ENCODE data around the gene C19orf38.
"Not testable (repeated sequence)": the region's sequence is repeated elsewhere in the genome, so short reads cannot be mapped to it uniquely, and the experiment has no call there.

The C19orf38 gene

GRCh38 chr19:10852941-10853340 is 4.7 kb downstream of the C19orf38 start:
- no peak for DNase-seq

- DNase-seq: no peak
Observed at GRCh38 chr19:10854350-10855089, 6.3 kb downstream of the C19orf38 start.

GRCh38 chr19:10855879-10856522 is 7.8 kb downstream of the C19orf38 start:
- no peak for DNase-seq

DNA sequence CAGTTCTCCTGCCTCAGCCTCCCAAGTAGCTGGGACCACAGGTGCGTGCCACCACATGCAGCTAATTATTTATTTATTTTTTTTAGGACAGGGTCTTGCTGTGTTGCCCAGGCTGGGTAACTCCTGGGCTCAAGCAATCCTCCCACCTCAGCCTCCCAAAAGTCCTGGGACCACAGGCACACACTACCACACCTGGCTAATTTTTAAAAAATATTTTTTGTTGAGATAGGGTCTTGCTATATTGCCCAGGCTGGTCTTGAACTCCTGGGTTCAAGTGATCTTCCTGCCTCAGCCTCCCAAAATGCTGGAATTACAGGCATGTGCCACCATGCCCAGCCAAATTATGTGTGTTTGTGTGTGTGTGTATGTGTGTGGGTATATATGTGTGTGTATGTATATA is 8.7 kb downstream of the C19orf38 start:
- DNase-seq: not testable (repeated sequence)

GRCh38 chr19:10858204-10858828 is 10.1 kb downstream of the C19orf38 start:
- DNase-seq: no peak

- DNase-seq: no peak
Observed at GRCh38 chr19:10861103-10861651, 13.0 kb downstream of the C19orf38 start.

DNA sequence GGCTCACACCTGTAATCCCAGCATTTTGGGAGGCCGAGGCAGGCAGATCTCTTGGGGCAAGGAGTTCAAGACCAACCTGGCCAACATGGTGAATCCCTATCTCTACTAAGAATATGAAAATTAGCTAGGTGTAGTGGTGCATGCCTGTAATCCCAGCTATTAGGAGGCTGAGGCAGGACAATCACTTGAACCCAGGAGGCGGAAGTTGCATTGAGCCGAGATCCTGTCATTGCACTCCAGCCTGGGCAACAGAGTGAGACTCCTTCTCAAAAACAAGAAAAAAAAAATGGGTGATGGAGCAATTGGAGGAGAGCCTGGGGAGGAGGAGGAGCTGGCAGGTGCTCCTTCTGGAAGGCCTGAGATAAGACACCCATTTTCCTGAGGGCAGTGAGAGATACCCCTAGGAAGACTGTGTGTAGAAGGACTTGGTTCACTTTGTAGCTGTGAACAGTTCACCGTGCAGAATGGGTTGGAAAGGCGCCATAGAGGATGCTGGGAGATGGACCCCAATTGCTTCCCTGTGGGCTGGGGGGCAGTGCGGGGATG is 14.4 kb downstream of the C19orf38 start:
- DNase-seq: no peak

DNA sequence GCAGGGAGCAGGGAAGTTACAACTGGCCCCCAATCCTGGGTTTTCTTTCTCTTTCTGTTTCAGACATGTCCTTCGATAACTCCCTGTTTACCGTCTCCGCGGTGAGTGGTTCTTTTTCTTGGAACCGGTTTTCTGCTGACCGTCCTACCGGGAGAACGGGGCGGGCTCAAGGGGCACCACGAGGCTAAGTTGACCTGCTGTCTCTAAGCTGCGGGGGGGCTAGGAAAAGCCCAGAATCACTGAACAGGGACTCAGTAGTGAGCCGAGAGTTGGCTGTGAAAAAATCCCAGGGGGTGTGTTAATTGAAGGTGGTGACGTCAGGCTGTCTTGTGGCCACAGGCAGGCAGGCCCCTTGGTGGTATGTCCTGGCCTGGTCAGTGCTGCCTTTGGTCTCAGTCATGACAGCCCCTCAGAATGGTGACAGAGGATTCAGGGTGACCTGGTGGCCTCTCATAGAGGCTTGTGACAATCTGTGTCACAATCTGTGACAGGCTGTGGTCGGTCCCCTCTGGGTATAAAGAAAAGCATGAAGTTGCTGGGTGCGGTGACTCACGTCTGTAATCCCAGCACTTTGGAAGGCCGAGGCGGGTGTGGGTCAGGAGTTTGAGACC is 15.0 kb downstream of the C19orf38 start:
- no peak for DNase-seq

DNA sequence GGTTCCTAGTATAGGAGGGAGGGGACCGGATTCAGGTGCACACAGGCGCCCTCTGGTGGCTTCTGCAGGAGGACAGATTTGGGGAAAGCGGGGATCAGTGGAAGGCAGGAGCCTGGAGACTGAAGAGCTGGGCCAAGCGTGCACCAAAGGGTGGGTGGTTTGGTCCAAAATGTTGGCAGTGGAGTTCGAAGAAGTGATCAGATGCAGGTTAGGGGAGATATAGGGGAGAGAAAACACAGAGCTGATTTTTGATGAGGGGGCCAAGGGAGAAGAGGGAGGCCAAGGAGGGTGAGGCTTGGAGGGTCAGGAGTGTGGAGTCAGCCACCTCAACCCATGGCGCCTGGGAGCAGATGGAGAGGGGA is 16.3 kb downstream of the C19orf38 start:
- peak; percentile 53 to 64 for DNase-seq

DNA sequence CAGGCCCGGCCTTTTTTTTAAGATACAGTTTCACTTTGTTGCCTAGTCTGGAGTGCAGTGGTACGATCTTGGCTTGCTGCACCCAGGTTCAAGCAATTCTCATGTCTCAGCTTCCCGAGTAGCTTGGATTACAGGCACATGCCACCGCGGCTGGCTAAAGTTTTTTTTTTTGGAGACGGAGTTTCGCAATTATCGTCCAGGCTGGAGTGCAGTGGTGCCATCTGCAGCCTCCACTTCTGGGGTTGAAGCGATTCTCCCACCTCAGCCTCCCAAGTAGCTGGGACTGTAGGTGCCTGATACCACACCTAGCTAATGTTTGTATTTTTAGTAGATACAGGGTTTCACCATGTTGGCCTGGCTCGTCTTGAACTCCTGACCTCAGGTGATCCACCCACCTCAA is 18.3 kb downstream of the C19orf38 start:
- DNase-seq: no peak

- DNase-seq: no peak
Observed at GRCh38 chr19:10868872-10869547, 20.8 kb downstream of the C19orf38 start.

GRCh38 chr19:10869872-10870311 is 21.7 kb downstream of the C19orf38 start:
- not testable (repeated sequence) for DNase-seq

DNA sequence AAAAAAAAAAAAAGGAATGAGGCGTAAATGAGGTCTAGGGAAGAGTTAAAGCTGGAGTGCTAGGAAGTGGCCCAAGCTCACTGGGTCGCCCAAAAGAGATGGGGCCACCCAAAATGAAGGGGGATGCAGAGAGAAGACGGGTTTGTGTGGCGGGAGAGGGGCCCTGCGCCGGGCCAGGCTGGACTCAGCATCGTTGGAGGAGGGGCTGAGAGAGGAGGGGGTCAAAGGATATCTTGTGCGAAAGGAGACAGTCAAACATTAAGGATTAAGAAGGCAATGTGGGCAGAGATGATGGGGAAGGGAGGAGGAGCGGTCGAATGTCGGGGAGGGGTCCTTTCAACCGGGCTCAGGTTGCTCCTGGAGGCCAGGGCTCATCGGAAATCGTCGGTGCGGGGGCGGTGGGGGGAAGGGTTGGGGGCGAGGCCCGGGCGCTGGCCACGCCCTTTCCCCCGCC is 22.3 kb downstream of the C19orf38 start:
- no peak for DNase-seq

DNA sequence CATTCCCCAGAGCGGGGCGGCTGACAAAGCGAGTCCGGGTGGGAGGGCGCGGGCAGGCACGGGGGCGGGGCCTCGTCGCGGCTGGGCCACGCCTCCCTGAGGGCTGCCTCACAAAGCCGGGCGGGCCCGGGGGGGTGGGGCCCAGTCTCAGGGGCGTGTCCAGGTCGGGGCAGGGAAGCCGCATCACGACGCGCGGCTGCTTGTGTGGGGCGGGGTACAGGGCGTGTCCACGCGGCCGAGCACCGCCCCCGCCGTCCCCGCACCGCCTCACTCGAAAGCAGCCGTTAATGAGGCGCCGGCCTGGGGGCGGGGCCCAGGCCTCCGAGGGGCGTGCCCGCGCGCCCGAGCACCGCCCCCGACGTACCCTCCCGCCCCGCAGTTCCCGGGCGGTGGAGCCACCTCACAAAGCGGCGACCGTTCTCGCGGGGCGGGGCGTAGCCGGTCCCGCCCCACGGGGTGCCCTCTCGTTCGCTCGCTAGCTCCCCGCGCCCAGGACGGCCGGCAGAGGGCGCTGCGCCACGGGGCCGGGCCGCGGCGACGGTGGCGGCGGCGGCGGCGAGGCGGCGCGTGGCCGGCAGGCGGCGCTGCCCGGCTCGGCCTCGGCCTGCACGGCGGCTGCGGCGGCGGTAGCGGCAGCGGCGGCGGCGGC is 22.9 kb downstream of the C19orf38 start, which contains the start of gene CARM1:
CARM1 (plus strand) TSS at position 599 of the 649 bp plus-strand sequence. CDS start 150 bp downstream, outside the sequence.
- peak; percentile 93 to 98 for DNase-seq

- DNase-seq: peak in 1 of 2 experiments; percentile 31
Observed at GRCh38 chr19:10871711-10872545, 23.7 kb downstream of the C19orf38 start.

- no peak for DNase-seq
Observed at GRCh38 chr19:10872546-10873107, 24.4 kb downstream of the C19orf38 start.

DNA sequence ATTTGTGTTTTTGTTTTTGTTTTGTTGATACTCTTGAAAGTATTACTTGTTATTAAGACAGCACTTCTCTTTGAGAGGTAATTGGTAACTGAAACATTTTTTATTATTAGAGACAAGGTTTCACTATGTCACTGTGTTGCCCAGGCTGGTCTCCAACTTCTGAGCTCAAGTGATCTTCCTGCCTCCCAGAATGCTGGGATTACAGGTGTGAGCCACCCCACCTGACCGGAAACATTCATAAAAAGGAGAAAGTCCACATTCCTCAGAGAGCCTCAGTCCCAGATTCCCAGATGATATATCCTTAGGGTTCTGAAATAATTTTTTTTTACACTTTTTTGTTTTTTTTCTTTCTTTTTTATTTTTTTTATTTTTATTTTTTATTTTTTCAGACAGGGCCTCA is 25.8 kb downstream of the C19orf38 start:
- no peak for DNase-seq

DNA sequence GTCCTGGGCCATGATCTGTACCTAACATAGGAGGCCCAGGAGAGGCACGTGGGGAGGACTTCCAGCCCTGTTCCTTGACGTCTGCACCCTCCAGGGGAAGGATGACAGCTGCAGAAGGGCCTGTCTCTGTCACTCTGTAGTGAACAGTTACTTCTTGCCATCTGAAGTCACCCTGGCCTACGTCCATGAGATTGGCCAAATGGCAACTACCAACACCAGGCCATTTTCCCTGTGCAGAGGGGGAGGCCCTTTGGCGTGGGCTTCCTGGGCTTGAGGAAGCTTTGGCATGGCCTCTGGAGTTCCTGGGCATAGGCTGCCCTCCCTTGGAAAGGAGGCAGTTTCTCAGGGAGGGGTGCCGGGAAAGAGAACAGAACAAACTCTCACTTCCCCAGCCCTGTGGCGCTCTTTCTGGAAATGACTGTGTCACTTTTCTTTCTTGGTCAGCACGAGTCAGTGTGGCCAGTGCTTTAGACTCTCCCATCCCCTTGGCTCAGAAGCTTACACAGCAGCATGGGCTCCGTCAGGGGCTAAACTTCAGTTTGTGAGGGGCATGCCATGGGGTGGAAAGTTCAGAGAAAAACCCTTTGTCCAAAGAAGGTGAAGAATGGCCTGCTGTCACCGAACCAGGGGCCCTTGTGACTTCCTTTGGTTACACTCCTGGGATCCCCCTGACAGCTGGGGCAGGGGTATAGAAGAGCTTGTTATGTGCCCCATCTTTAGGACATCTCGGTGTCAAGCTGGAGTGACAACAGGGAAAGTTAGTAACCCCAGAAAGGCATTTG is 28.4 kb downstream of the C19orf38 start:
- no peak for DNase-seq

GRCh38 chr19:10877608-10878007 is 29.4 kb downstream of the C19orf38 start:
- DNase-seq: not testable (repeated sequence)
